ENCODE measurements around the gene PDGFD. TPM values are rescaled to one million over a fixed set of nuclear protein-coding genes. Genes with fewer than 3 reads are reported as not detected.
"Not testable (repeated sequence)": the region's sequence is repeated elsewhere in the genome, so short reads cannot be mapped to it uniquely, and the experiment has no call there.

Gene PDGFD
- total RNA-seq, 1 donor from 2014 or later: 10.9 TPM

- DNase-seq: no peak
- intact Hi-C loops (cut with micrococcal nuclease): no loop called here
Measured at GRCh38 chr11:104051778-104052177, 112.2 kb downstream of the PDGFD start.

GRCh38 chr11:104049116-104049515 lies 114.8 kb downstream of the PDGFD start:
- no peaks in the 10 kb centered on the region for H3K36me3 ChIP-seq
- H3K27me3 ChIP-seq (ENCODE audit: low read depth): no peaks in the 10 kb centered on the region
- H3K9me3 ChIP-seq (replicated peaks): peaks cover 5% of the 10 kb centered on the region
- H3K4me1 ChIP-seq: no peaks in the 10 kb centered on the region
- TF ChIP-seq CTCF (IDR thresholded peaks at IDR 0.05; ENCODE audit: borderline replicate concordance): no peak
- DNase-seq: no peak
- intact Hi-C loops (cut with micrococcal nuclease): no loop called here
- no peak overlapping the region for H3K4me3 ChIP-seq
- no peak overlapping the region for H3K27ac ChIP-seq (replicated peaks)

More at GRCh38 chr11:104051778-104052177, 112.2 kb downstream of the PDGFD start:
- no peaks in the 10 kb centered on the region for H3K36me3 ChIP-seq
- no peak for TF ChIP-seq CTCF (IDR thresholded peaks at IDR 0.05; ENCODE audit: borderline replicate concordance)
- no peaks in the 10 kb centered on the region for H3K4me1 ChIP-seq
- H3K27ac ChIP-seq (replicated peaks): no peak overlapping the region
- peaks cover 4% of the 10 kb centered on the region for H3K9me3 ChIP-seq (replicated peaks)
- no peaks in the 10 kb centered on the region for H3K27me3 ChIP-seq (ENCODE audit: low read depth)
- H3K4me3 ChIP-seq: no peak overlapping the region

GRCh38 chr11:104046858-104047257 lies 117.1 kb downstream of the PDGFD start:
- H3K36me3 ChIP-seq; H3K9me3 ChIP-seq (replicated peaks); H3K4me1 ChIP-seq; H3K27ac ChIP-seq (replicated peaks); DNase-seq; intact Hi-C loops (cut with micrococcal nuclease); H3K27me3 ChIP-seq (ENCODE audit: low read depth); H3K4me3 ChIP-seq: not testable (repeated sequence)

- Histone ChIP-seq H3K27ac (replicated peaks) (no peak overlapping the region), H3K9me3 (replicated peaks) (peaks cover 5% of the 10 kb centered on the region), H3K27me3 (ENCODE audit: low read depth) (no peaks in the 10 kb centered on the region), H3K36me3 (no peaks in the 10 kb centered on the region), H3K4me1 (no peaks in the 10 kb centered on the region), H3K4me3 (no peak overlapping the region)
- intact Hi-C loops (cut with micrococcal nuclease): no loop called here
- no peak for TF ChIP-seq CTCF (IDR thresholded peaks at IDR 0.05; ENCODE audit: borderline replicate concordance)
- no peak for DNase-seq
Measured at GRCh38 chr11:104046331-104046730, 117.6 kb downstream of the PDGFD start.

- no peak for DNase-seq
- TF ChIP-seq CTCF (IDR thresholded peaks at IDR 0.05; ENCODE audit: borderline replicate concordance): no peak
- Histone ChIP-seq H3K4me3 (no peak overlapping the region), H3K9me3 (replicated peaks) (peaks cover 5% of the 10 kb centered on the region), H3K27ac (replicated peaks) (no peak overlapping the region), H3K27me3 (ENCODE audit: low read depth) (no peaks in the 10 kb centered on the region), H3K36me3 (no peaks in the 10 kb centered on the region), H3K4me1 (no peaks in the 10 kb centered on the region)
- intact Hi-C loops (cut with micrococcal nuclease): no loop called here
Measured at GRCh38 chr11:104043678-104044239, 120.2 kb downstream of the PDGFD start.

GRCh38 chr11:104043142-104043541 lies 120.8 kb downstream of the PDGFD start:
- intact Hi-C loops (cut with micrococcal nuclease): no loop called here
- Histone ChIP-seq H3K36me3 (no peaks in the 10 kb centered on the region), H3K4me3 (no peak overlapping the region), H3K27ac (replicated peaks) (no peak overlapping the region), H3K4me1 (no peaks in the 10 kb centered on the region), H3K9me3 (replicated peaks) (peaks cover 5% of the 10 kb centered on the region), H3K27me3 (ENCODE audit: low read depth) (no peaks in the 10 kb centered on the region)
- TF ChIP-seq CTCF (IDR thresholded peaks at IDR 0.05; ENCODE audit: borderline replicate concordance): no peak
- DNase-seq: no peak
